HL-60 (cell line): ENCODE measurements around the gene NLGN1.

Experiments
- DNase-seq, 2 experiments: peaks; one replicate each; pipeline ENCODE4 v3.0.0-alpha.2; 2010 to 2020; ENCODE audit warnings: low read depth in 1 of 2, low spot score in 1 of 2
- H3K27ac ChIP-seq: fragments of 250-450 bp; sonication (Bioruptor Pico); replicated peaks from 2 replicates; pipeline ENCODE4 v1.5.1; 2020; ENCODE audit warnings: mild to moderate bottlenecking, moderate library complexity
- H3K27me3 ChIP-seq: fragments of 250-450 bp; sonication (Bioruptor Pico); 2 replicates; pipeline ENCODE4 v1.5.1; 2021; ENCODE audit warnings: mild to moderate bottlenecking, moderate library complexity; ENCODE audit not compliant: insufficient read depth, poor library complexity, severe bottlenecking
- H3K4me3 ChIP-seq: replicated peaks from 2 replicates; pipeline ENCODE4 v1.5.1; 2011; ENCODE audit warnings: mild to moderate bottlenecking, control low read depth, low read length; ENCODE audit not compliant: insufficient read depth
- CTCF ChIP-seq: IDR thresholded peaks from one replicate; pipeline ENCODE4 v1.5.1; 2011; ENCODE audit warnings: low read length, control low read depth, inconsistent platforms; ENCODE audit not compliant: insufficient read depth
- GABPA ChIP-seq: IDR thresholded peaks from 2 replicates; pipeline ENCODE4 v1.6.1; 2012; ENCODE audit warnings: low read depth
- POLR2AphosphoS5 ChIP-seq: IDR thresholded peaks from 2 replicates; pipeline ENCODE4 v1.6.1; 2012; ENCODE audit warnings: low read depth
- REST ChIP-seq: IDR thresholded peaks from 2 replicates; pipeline ENCODE4 v1.6.1; 2012; ENCODE audit warnings: low read depth; ENCODE audit not compliant: insufficient replicate concordance
- SPI1 ChIP-seq: IDR thresholded peaks from 2 replicates; pipeline ENCODE4 v1.6.1; 2012; ENCODE audit warnings: low read depth, mild to moderate bottlenecking, borderline replicate concordance

The NLGN1 gene

GRCh38 chr3:173849489-173849888 lies 451.9 kb downstream of the NLGN1 start:
- TF ChIP-seq CTCF = no peak
- TF ChIP-seq SPI1 = no peak
- no peak for TF ChIP-seq REST
- no peak for TF ChIP-seq POLR2AphosphoS5
- no peak for TF ChIP-seq GABPA
- H3K27ac ChIP-seq = no peak overlapping the region
- no peak overlapping the region for H3K4me3 ChIP-seq
- H3K27me3 ChIP-seq = no peaks in the 10 kb centered on the region
- no peak for DNase-seq

GRCh38 chr3:173857154-173857553 lies 459.6 kb downstream of the NLGN1 start:
- Histone ChIP-seq H3K27ac (no peak overlapping the region), H3K4me3 (no peak overlapping the region), H3K27me3 (no peaks in the 10 kb centered on the region)
- TF ChIP-seq CTCF = no peak
- TF ChIP-seq POLR2AphosphoS5 = no peak
- TF ChIP-seq GABPA = no peak
- TF ChIP-seq REST = no peak
- TF ChIP-seq SPI1 = no peak
- DNase-seq = no peak

GRCh38 chr3:173862701-173863100 lies 465.2 kb downstream of the NLGN1 start:
- no peak for TF ChIP-seq SPI1
- no peak for TF ChIP-seq GABPA

GRCh38 chr3:173863551-173863950 lies 466.0 kb downstream of the NLGN1 start:
- no peak for DNase-seq
- no peak overlapping the region for H3K27ac ChIP-seq
- H3K27me3 ChIP-seq = no peaks in the 10 kb centered on the region
- H3K4me3 ChIP-seq = no peak overlapping the region
- no peak for TF ChIP-seq CTCF
- no peak for TF ChIP-seq GABPA
- no peak for TF ChIP-seq SPI1
- no peak for TF ChIP-seq REST
- TF ChIP-seq POLR2AphosphoS5 = no peak

More at GRCh38 chr3:173862701-173863100, 465.2 kb downstream of the NLGN1 start:
- Histone ChIP-seq H3K27ac (no peak overlapping the region), H3K27me3 (no peaks in the 10 kb centered on the region), H3K4me3 (no peak overlapping the region)
- DNase-seq = no peak
